GM18502 (cell line): ENCODE results near the gene RNF149.
"Not testable (repeated sequence)": the region's sequence is repeated elsewhere in the genome, so short reads cannot be mapped to it uniquely, and the experiment has no call there.

Source experiments
- ATAC-seq: cut with Tn5 transposase; IDR thresholded peaks from one replicate; pipeline ENCODE4 v1.9.1; 2021; ENCODE audit warnings: mild to moderate bottlenecking; ENCODE audit not compliant: unreplicated experiment, poor library complexity

The RNF149 gene

GRCh38 chr2:101308432-101309210 lies at the start of gene RNF149:
RNF149 (minus strand) TSS chr2:101308701; CDS start chr2:101308588, 113 bp downstream.
- ATAC-seq = peak; percentile 67

GRCh38 chr2:101357376-101357775 lies 48.9 kb upstream of the RNF149 start:
- ATAC-seq = no peak

GRCh38 chr2:101356521-101356920 lies 48.0 kb upstream of the RNF149 start:
- no peak for ATAC-seq

GRCh38 chr2:101356055-101356454 lies 47.6 kb upstream of the RNF149 start:
- no peak for ATAC-seq

- ATAC-seq = no peak
Observed at GRCh38 chr2:101355401-101356054, 47.0 kb upstream of the RNF149 start.

- no peak for ATAC-seq
Observed at GRCh38 chr2:101354420-101355311, 46.2 kb upstream of the RNF149 start.

GRCh38 chr2:101352631-101353030 lies 44.1 kb upstream of the RNF149 start:
- ATAC-seq = not testable (repeated sequence)

GRCh38 chr2:101351207-101351606 lies 42.7 kb upstream of the RNF149 start:
- ATAC-seq = no peak

GRCh38 chr2:101349893-101350662 lies 41.6 kb upstream of the RNF149 start:
- ATAC-seq = no peak

GRCh38 chr2:101348883-101349282 lies 40.4 kb upstream of the RNF149 start:
- no peak for ATAC-seq

- ATAC-seq = no peak
Observed at GRCh38 chr2:101346909-101347308, 38.4 kb upstream of the RNF149 start.

- ATAC-seq = no peak
Observed at GRCh38 chr2:101344137-101344536, 35.6 kb upstream of the RNF149 start.

GRCh38 chr2:101342625-101343008 lies 34.1 kb upstream of the RNF149 start:
- no peak for ATAC-seq

GRCh38 chr2:101341901-101342624 lies 33.6 kb upstream of the RNF149 start:
- ATAC-seq = no peak

GRCh38 chr2:101341421-101341820 lies 32.9 kb upstream of the RNF149 start:
- ATAC-seq = no peak

GRCh38 chr2:101340141-101340551 lies 31.6 kb upstream of the RNF149 start:
- ATAC-seq = no peak

GRCh38 chr2:101339266-101339880 lies 30.9 kb upstream of the RNF149 start:
- no peak for ATAC-seq

GRCh38 chr2:101337877-101338276 lies 29.4 kb upstream of the RNF149 start:
- no peak for ATAC-seq
